ENCODE data around the gene LINC01488.

DNA sequence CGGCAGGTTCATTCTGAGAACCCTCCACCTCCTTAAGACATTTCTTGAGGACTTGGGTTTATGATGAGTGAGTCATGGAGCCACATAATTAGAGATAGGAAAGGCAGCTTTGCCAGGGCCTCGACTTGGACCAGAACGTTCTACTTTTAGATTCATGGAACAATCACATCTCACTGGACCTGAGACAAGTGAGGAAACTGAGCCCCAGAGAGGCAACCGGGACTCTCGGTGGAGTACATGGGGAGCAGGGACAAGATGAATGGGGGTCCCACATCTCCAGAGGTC lies 59.5 kb downstream of the LINC01488 start:
- TF ChIP-seq POLR2A (IDR thresholded peaks at IDR 0.05; ENCODE audit: low read length) (no peak), GATA1 (IDR thresholded peaks at IDR 0.05; ENCODE audit: low read depth, low read length) (no peak)

All from erythroblast (primary cell).